Measurements from ENCODE around the gene SPON1. TPM values are rescaled to one million over a fixed set of nuclear protein-coding genes. Genes with fewer than 3 reads are reported as not detected.

Gene SPON1
- total and polyA plus RNA-seq, 2 experiments from 2014 or later = 2.9 to 6.4 TPM

GRCh38 chr11:14079011-14079410, 116.5 kb downstream of the SPON1 start:
- no peaks in the 10 kb centered on the region for H4K20me1 ChIP-seq (replicated peaks; ENCODE audit: insufficient read depth)
- H3K27ac Mint-ChIP-seq = no peak overlapping the region

More at GRCh38 chr11:14079011-14079410, 116.5 kb downstream of the SPON1 start:
- Histone ChIP-seq H3K9me2 (ENCODE audit: insufficient read depth) (0 out of 2 replicates have a peak, but pooled peaks cover 2% of the 10 kb centered on the region), H3K4me3 (no peak overlapping the region), H3K36me3 (ENCODE audit: insufficient read depth) (no peaks in the 10 kb centered on the region), H2AFZ (no peak overlapping the region), H3K27ac (ENCODE audit: low read depth) (0 out of 2 replicates have a peak overlapping the region, but pooled peaks have one; percentile 32), H3F3A (replicated peaks; ENCODE audit: low read depth) (no peaks in the 10 kb centered on the region), H3K27me3 (ENCODE audit: insufficient read depth) (no peaks in the 10 kb centered on the region), H3K4me1 (ENCODE audit: insufficient read depth) (peaks cover 17% of the 10 kb centered on the region; the same call in 1 of the 2 replicates), H3K4me2 (no peak overlapping the region), H3K79me2 (replicated peaks; ENCODE audit: insufficient read depth) (no peaks in the 10 kb centered on the region)
- DNase-seq (ENCODE audit: low spot score) (no peak), ATAC-seq (no peak)
- Mint-ChIP-seq H3K36me3 (ENCODE audit: low read depth) (no peaks in the 10 kb centered on the region), H3K9me3 (no peaks in the 10 kb centered on the region), H3K4me1 (peaks cover 19% of the 10 kb centered on the region), H3K27me3 (ENCODE audit: insufficient read depth, low read depth, poor library complexity) (peaks cover 4% of the 10 kb centered on the region), H3K4me3 (no peak overlapping the region)
- no peak for TF ChIP-seq NANOG (IDR thresholded peaks at IDR 0.05; ENCODE audit: borderline replicate concordance)
- TF ChIP-seq, protein P1, sequence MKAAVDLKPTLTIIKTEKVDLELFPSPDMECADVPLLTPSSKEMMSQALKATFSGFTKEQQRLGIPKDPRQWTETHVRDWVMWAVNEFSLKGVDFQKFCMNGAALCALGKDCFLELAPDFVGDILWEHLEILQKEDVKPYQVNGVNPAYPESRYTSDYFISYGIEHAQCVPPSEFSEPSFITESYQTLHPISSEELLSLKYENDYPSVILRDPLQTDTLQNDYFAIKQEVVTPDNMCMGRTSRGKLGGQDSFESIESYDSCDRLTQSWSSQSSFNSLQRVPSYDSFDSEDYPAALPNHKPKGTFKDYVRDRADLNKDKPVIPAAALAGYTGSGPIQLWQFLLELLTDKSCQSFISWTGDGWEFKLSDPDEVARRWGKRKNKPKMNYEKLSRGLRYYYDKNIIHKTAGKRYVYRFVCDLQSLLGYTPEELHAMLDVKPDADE (IDR thresholded peaks at IDR 0.05) = no peak
- no peak for TF ChIP-seq ZNF331 (CRISPR knock-in tag; IDR thresholded peaks at IDR 0.05; ENCODE audit: low read depth)
- no peak for TF ChIP-seq CTCF (conservative IDR thresholded peaks at IDR 0.05; ENCODE audit: low read depth in 2 of 2)
- no peak for TF ChIP-seq ZNF114 (CRISPR knock-in tag; IDR thresholded peaks at IDR 0.05)
- no peak for TF ChIP-seq EZH2 (IDR thresholded peaks at IDR 0.05; ENCODE audit: low read depth, unreplicated experiment)
- TF ChIP-seq ZNF462 (CRISPR knock-in tag; IDR thresholded peaks at IDR 0.05) = no peak
- no peak for TF ChIP-seq STAT1 (IDR thresholded peaks at IDR 0.05; ENCODE audit: unreplicated experiment)
- no peak for TF ChIP-seq CREB1 (CRISPR knock-in tag; IDR thresholded peaks at IDR 0.05; ENCODE audit: low read depth)
- TF ChIP-seq REST (IDR thresholded peaks at IDR 0.05; ENCODE audit: unreplicated experiment) = no peak
- no peak for TF ChIP-seq EZH2phosphoT487 (IDR thresholded peaks at IDR 0.05; ENCODE audit: unreplicated experiment)
- TF ChIP-seq JUNB (IDR thresholded peaks at IDR 0.05; ENCODE audit: unreplicated experiment) = no peak
- TF ChIP-seq POLR2AphosphoS5 (IDR thresholded peaks at IDR 0.05; ENCODE audit: low read depth) = no peak
